HG03439 (cell line): ENCODE results near the gene MYCN.
"Not testable (repeated sequence)": the region's sequence is repeated elsewhere in the genome, so short reads cannot be mapped to it uniquely, and the experiment has no call there.

ENCODE experiments used
- ATAC-seq: cut with Tn5 transposase; IDR thresholded peaks from one replicate; pipeline ENCODE4 v1.9.1; 2021; ENCODE audit warnings: mild to moderate bottlenecking, moderate library complexity; ENCODE audit not compliant: unreplicated experiment

MYCN gene

GRCh38 chr2:15956751-15957736 lies 16.7 kb downstream of the MYCN start:
- ATAC-seq = no peak

DNA sequence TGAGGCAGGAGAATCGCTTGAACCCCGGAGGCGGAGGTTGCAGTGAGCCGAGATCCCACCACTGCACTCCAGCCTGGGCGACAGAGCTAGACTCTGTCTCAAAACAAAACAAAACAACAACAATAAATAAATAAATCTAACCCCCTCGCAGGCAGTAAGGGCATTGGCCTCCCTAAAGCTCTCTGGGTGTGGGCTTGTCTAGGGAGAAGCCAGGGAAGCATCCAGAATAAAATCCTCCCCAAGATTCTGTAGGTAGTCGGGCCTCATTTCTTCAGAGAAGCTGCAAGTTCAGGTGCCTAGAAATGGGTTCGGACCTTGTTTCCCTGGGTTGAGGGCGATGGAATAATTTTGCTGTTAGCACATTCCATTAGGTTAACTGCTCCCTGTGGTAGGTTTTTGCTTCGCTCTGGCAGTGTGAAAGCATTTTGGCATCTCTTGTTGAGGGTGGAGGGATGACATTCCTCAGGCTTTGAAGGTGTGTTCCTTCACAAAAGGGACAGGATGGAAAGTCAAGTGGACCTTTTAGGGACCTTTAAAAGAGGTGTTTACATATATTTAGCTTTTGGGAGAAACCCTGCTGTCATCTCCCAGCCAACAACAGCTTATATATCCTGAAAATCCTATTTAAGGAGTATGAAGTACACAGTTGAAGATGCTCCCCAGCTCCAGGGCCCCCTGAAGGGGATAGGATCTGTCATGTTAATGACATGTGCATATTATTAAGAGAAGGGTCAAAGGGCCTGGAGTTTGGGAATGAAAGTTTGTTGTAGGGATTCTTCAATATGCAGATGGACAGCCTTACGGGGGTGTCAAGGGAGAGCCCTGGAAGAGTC lies 17.7 kb downstream of the MYCN start:
- ATAC-seq = no peak

GRCh38 chr2:15959331-15960153 lies 19.2 kb downstream of the MYCN start:
- no peak for ATAC-seq

DNA sequence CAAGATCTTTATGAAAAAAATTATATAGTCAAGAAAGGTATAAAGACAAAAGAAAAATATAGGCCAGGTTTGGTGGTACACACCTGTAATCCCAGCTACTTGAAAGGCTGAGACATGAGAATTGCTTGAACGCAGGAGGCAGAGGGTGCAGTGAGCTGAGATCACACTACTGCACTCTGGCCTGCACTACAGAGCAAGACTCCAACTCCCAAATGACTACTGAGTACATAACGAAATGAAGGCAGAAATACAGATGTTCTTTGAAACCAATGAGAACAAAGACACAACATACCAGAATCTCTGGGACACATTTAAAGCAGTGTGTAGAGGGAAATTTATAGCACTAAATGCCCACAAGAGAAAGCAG lies 19.8 kb downstream of the MYCN start:
- ATAC-seq = not testable (repeated sequence)

- ATAC-seq = not testable (repeated sequence)
These were observed 23.0 kb downstream of the MYCN start for GRCh38 chr2:15963109-15963976.

DNA sequence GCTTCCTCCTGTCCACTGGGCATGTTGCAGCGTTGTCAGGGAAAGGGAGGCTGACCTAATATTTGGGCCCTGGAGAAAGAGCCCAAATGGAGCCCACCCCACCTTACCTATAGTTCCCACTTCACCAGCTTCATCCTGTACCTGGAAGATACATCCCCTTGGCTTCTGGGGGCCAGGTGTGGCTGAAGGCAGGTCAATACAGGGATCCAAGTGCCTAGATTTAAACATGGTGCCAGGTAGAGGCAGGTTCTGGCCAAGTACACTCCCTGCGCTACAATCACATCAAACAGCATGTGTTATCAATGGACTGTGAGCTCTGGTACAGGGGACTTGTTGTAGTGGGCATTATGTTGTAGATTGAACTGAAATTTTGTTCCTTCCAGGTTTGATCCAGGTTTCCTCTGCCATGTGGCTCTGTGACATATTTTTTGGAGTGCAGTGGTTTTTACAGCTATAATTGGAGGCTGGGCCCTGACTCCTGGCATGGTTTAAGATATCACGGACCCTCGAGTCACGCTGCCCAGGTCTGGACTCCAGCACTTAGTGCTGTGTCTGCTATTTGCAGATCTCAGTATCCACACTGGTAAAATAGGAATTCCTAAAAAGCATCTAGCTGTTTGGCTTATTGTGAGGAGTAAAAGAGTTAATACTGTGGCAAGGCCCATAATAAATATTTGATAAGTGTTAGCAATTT lies 23.8 kb downstream of the MYCN start:
- ATAC-seq = no peak

GRCh38 chr2:15964936-15965563 lies 24.7 kb downstream of the MYCN start:
- ATAC-seq = no peak

GRCh38 chr2:15965564-15966019 lies 25.2 kb downstream of the MYCN start:
- ATAC-seq = no peak

GRCh38 chr2:15967415-15968279 lies 27.3 kb downstream of the MYCN start:
- no peak for ATAC-seq

DNA sequence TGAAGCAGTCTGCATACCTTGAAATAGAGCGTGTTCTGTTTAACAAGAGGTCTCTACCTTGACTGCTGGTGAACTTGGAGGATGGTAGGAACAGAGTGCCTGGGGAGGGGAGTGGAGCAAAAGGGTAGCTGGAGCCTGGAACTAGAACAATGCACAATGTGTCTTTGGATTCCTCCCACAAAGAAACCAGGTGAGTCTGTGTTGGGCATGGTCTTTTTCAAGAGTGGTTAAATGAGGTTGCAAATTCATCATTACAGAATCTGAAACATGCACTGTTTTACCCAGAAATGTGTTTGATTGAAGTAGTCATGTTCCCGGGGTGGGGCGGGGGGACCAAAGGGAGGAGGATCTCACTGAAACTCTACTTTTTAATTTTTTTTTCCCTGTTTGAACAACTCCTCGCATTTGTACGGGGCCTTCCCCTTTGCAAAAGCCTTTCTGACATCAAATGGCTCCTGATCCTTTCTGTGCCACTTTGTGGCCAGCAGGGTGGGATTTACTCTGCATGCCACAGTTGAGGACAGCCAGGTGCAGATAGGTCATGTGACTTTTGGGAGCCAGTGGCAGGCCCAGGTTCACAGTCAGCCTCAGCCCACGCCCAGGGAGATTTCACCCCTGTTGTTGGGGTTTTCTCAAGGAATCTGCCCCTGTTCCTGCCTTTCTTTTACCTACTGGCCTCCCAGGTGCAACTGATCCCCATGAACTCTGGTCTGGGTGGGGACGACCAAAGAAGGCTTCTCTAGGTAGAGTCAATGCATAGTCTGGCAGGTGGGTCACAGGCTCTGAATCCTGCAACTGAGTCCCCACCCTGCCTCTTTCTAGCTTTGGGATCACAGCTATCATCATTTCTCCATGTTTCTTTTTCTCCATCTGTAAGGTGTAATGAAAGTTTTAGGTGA lies 28.2 kb downstream of the MYCN start:
- no peak for ATAC-seq

DNA sequence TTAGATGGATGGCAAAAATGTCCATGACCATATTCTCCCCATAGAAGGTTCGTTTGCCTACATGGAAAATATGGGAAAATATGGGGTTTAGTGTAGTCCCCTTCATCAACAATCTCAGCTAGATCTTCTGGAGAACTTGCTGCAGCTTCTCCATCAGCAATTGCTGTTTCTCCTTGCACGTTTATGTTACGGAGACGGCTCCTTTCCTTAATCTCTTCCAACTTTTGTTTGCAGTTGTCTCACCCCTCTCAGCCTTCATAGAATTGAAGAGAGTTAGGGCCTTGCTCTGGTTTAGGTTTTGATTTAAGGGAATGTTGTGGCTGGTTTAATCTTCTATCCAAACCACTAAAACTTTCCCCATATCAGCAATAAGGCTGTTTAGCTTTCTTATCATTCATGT lies 28.9 kb downstream of the MYCN start:
- no peak for ATAC-seq

DNA sequence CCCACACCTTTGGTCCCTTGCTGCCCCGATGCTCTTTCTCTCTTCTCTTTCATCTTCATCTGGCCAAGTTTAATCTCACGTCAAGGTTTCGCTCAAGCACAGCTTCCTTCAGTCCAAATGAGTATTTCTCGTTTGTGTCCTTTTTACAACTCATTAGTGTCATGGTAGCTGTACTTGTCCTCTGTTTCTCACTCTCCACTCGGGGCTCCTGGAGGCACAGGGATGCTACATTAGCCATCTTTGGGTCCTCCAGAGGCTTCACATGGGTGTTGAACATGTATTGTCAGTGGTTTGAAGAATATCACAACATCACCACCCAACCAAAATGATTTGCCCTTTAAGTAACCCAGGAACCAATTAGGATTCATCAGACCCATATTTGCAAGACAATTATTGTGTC lies 30.4 kb downstream of the MYCN start:
- no peak for ATAC-seq

GRCh38 chr2:15971351-15971750 lies 31.0 kb downstream of the MYCN start:
- no peak for ATAC-seq

GRCh38 chr2:15971831-15972522 lies 31.6 kb downstream of the MYCN start:
- ATAC-seq = no peak

GRCh38 chr2:15973481-15974401 lies 33.4 kb downstream of the MYCN start:
- ATAC-seq = no peak
